Kasumi-1 (cell line): ENCODE results near the gene MPZL3.
A peak's percentile ranks its signal among the peaks of the same experiment; 100 is the strongest.
"Not testable (repeated sequence)": the region's sequence is repeated elsewhere in the genome, so short reads cannot be mapped to it uniquely, and the experiment has no call there.

Experiments
- DNase-seq, 2 experiments: peaks; one replicate each; lab custom pipeline; 2025; lab: John Stamatoyannopoulos, UW

Gene MPZL3

DNA sequence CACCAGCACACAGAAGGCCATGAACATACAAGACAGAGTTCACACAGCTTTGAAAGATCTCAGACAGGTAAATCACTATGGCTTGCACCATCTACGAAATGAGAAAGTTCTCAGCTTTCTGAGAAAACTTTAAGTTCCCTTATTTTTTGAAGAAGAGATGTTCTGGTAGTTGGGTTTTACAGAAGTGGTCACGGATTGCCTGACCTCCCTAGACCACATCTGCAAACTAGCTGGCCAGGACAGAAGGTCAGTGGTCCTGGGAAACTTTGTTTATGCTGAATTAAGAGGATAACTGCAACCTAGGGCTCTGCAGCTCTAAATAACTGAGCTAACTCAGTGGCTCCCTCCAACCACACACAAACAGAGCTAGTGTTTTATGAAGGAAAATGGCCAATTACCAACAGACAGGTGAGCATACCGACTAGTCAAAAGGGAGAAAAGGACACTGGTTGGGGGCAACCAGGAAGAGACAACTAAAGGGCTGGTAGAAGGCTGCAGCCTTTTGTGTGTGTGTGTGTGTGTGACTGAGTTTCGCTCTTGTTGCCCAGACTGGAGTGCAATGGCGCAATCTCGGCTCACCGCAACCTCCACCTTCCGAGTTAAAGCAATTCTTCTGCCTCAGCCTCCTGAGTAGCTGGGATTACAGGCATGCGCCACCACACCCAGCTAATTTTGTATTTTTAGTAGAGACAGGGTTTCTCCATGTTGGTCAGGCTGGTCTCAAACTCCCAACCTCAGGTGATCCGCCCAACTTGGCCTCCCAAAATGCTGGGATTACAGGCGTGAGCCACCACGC lies 67.2 kb downstream of the MPZL3 start:
- no peak for DNase-seq

- DNase-seq = not testable (repeated sequence)
Observed at GRCh38 chr11:118183691-118184090, 68.5 kb downstream of the MPZL3 start.

GRCh38 chr11:118180300-118180703 lies 71.9 kb downstream of the MPZL3 start:
- DNase-seq = peak; percentile 62 to 75

DNA sequence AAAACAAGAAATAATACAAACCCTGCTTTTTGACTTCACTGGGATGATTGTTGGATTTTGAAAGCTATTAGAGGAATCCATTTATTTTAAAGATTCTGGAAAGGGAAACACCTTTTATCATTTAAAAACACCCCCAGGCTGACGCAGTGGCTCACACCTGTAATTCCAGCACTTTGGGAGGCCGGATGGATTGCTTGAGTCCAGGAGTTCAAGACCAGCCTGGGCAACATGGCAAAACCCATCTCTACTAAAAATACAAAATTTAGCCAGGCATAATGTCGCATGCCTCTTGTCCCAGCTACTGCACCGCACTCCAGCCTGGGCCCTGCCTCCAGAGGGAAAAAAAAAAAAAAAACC lies 75.4 kb downstream of the MPZL3 start:
- DNase-seq = no peak
